CD4-positive, alpha-beta T cell (primary cell): Measurements from ENCODE around the gene BCL2L11. TPM values are rescaled to one million over a fixed set of nuclear protein-coding genes. Genes with fewer than 3 reads are reported as not detected.

Experiments
- ATAC-seq: fragments of 200-7000 bp; cut with Tn5 transposase; one replicate; pipeline ENCODE4 v1.10.0; 2022; ENCODE audit warnings: mild to moderate bottlenecking; ENCODE audit not compliant: poor library complexity
- CTCF ChIA-PET: fragments of 350-600 bp; sonication (Branson Sonifier 250); formaldehyde crosslinking; loops from one replicate; lab custom pipeline; 2021; ENCODE audit warnings: antibody characterized with exemption, inconsistent platforms; lab: Charles Lee
- POLR2A ChIA-PET: fragments of 350-600 bp; sonication (Branson Sonifier 250); formaldehyde crosslinking; loops from one replicate; lab custom pipeline; 2021; ENCODE audit warnings: antibody characterized with exemption, inconsistent platforms; lab: Charles Lee
- DNase-seq, 14 experiments: peaks; one replicate each; pipeline ENCODE4 v3.0.0-alpha.2; 2013 to 2020; ENCODE audit warnings: mixed read lengths in 2 of 14
- H3K27ac ChIP-seq, 2 donors: one replicate each; pipeline versions ENCODE4 v1.5.1 to v1.7.0; 2013; ENCODE audit warnings: low read length in 2 of 2, low read depth in 1 of 2, mild to moderate bottlenecking in 1 of 2
- H3K27me3 ChIP-seq, 2 experiments: 1 replicate in 1 of 2; 2 replicates in 1 of 2; pipeline versions ENCODE4 v1.6.1 to v1.7.0; 2013; ENCODE audit warnings: low read length in 2 of 2, control low read depth in 1 of 2, mild to moderate bottlenecking in 1 of 2, moderate library complexity in 1 of 2; ENCODE audit not compliant: insufficient read depth in 2 of 2, control insufficient read depth in 1 of 2
- H3K36me3 ChIP-seq: one replicate; pipeline ENCODE4 v1.6.1; 2013; ENCODE audit warnings: low read length, control low read depth; ENCODE audit not compliant: insufficient read depth
- H3K4me1 ChIP-seq: one replicate; pipeline ENCODE4 v1.6.1; 2013; ENCODE audit warnings: low read length, control low read depth; ENCODE audit not compliant: insufficient read depth
- H3K4me3 ChIP-seq: one replicate; pipeline ENCODE4 v1.5.1; 2013; ENCODE audit warnings: mild to moderate bottlenecking, low read length, moderate library complexity
- H3K9me3 ChIP-seq, 2 experiments: 1 replicate in 1 of 2; 2 replicates in 1 of 2; pipeline versions ENCODE4 v1.6.1 to v1.7.0; 2013; ENCODE audit warnings: low read length in 2 of 2, mild to moderate bottlenecking in 2 of 2, control low read depth in 1 of 2, moderate library complexity in 1 of 2; ENCODE audit not compliant: control insufficient read depth in 1 of 2, insufficient read depth in 1 of 2
- H3K27ac Mint-ChIP-seq: one replicate; pipeline ENCODE4 v1.8.0; 2020; ENCODE audit warnings: mixed read lengths
- H3K27me3 Mint-ChIP-seq: one replicate; pipeline ENCODE4 v1.8.0; 2021; ENCODE audit warnings: mixed read lengths
- H3K36me3 Mint-ChIP-seq: one replicate; pipeline ENCODE4 v1.8.0; 2021; ENCODE audit warnings: low read depth, mixed read lengths
- H3K4me1 Mint-ChIP-seq: one replicate; pipeline ENCODE4 v1.8.0; 2021; ENCODE audit warnings: low read depth, mixed read lengths
- H3K4me3 Mint-ChIP-seq: one replicate; pipeline ENCODE4 v1.8.0; 2020; ENCODE audit warnings: mild to moderate bottlenecking, mixed read lengths
- H3K9me3 Mint-ChIP-seq: one replicate; pipeline ENCODE4 v1.8.0; 2020; ENCODE audit warnings: mixed read lengths
- intact Hi-C, 2 experiments: fragments of 100-400 bp; cut with DNase I in 1 of 2; cut with micrococcal nuclease in 1 of 2; formaldehyde crosslinking; loops; one replicate each; pipeline versions ENCODE4 v1.15.1 to v1.9.0; 2023 to 2025; cut with DNase I, micrococcal nuclease
- total RNA-seq, 174 experiments: library from RNA in 2 of 174; stranded (reverse) in 2 of 174; gene quantifications; one replicate each; pipeline ENCODE4 v1.2.3 and lab custom pipeline; 2021 to 2026
- TF ChIP-seq, protein P1 (sequence below): fragments of 200-600 bp; IDR thresholded peaks from one replicate; pipeline ENCODE4 v1.8.0; 2022; ENCODE audit warnings: antibody characterized with exemption, mild to moderate bottlenecking

The BCL2L11 gene
- total RNA-seq, 2 experiments from 2014 or later, result 48.6 to 50.1 TPM

DNA sequence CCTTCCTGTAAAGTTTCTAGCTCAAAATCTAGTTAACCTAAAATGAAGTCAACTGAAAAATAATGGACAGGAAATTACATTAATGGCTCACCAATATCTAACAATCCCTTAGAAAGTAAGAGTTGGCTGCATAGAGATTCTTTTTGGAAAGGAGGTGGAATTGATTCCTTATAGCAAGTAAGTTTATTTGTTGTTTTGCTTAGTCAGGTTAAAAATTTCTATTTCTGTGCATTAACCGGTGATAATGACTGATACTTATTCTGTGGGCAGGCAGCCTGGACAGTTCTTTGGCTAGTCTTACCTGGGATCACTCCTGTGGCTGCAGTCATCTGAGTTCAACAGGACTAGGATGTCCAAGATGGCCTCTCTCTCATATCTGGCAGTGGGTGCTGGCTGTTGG is 6.9 kb upstream of the BCL2L11 start:
- POLR2A ChIA-PET, result no interaction called here
- H3K27me3 Mint-ChIP-seq, result peaks cover 72% of the 10 kb centered on the region
- intact Hi-C loops, result loop anchor here (10.0 kb wide), 2 partner anchors 299 to 621 kb away; no protein-coding TSS in a partner anchor
- no peak overlapping the region for H3K4me3 Mint-ChIP-seq
- H3K36me3 Mint-ChIP-seq, result no peaks in the 10 kb centered on the region
- ATAC-seq (no peak), DNase-seq (no peak)
- peaks cover 20% of the 10 kb centered on the region for H3K4me1 Mint-ChIP-seq
- H3K4me1 ChIP-seq, result peaks cover 22% of the 10 kb centered on the region
- peaks cover 0 to 7% of the 10 kb centered on the region in 2 experiments for H3K9me3 ChIP-seq
- H3K9me3 Mint-ChIP-seq, result no peaks in the 10 kb centered on the region
- H3K4me3 ChIP-seq, result no peak overlapping the region
- CTCF ChIA-PET, result no interaction called here
- H3K27me3 ChIP-seq, result peaks cover 31 to 45% of the 10 kb centered on the region in 2 experiments
- TF ChIP-seq, protein P1, sequence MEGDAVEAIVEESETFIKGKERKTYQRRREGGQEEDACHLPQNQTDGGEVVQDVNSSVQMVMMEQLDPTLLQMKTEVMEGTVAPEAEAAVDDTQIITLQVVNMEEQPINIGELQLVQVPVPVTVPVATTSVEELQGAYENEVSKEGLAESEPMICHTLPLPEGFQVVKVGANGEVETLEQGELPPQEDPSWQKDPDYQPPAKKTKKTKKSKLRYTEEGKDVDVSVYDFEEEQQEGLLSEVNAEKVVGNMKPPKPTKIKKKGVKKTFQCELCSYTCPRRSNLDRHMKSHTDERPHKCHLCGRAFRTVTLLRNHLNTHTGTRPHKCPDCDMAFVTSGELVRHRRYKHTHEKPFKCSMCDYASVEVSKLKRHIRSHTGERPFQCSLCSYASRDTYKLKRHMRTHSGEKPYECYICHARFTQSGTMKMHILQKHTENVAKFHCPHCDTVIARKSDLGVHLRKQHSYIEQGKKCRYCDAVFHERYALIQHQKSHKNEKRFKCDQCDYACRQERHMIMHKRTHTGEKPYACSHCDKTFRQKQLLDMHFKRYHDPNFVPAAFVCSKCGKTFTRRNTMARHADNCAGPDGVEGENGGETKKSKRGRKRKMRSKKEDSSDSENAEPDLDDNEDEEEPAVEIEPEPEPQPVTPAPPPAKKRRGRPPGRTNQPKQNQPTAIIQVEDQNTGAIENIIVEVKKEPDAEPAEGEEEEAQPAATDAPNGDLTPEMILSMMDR, result no peak
- no peaks in the 10 kb centered on the region for H3K36me3 ChIP-seq
- H3K27ac Mint-ChIP-seq, result no peak overlapping the region
- no peak overlapping the region for H3K27ac ChIP-seq

DNA sequence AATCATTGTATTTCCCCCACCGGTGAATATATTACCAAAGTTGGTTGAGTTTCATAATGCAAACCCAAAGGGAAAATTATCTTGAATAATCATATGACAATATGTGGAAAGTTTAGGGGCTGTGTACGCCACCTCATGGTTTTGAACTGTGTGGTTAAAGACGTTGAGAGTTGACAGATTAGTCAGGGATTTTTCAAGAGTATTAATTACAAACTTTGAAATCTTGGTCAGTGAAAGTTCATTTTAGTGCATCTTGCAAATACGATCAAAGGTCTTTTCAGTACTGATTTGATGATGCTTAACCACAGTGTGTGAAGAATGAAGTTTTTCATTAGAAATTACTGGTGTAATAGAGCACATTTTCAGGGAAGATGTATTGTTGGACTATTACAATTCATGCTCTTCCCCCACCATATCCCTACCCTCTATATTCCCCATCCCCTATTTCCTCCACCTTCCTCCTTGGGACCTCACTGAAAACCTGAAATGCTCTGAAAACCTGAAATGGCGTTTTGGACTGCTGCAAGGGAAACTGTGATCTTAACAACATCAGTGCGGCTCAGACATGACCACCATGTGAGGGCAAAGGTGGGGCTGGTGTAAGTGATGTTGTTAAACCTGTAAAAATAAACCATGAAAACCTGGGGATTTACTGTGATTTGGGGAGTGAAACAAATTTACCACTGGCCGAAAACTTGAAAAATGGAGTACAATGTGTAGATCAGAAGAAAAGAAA is 4.5 kb upstream of the BCL2L11 start:
- no peak overlapping the region for H3K27ac Mint-ChIP-seq
- CTCF ChIA-PET, result interaction anchor here (2.0 kb wide), 1 partner anchor 9 kb away, joined by 6 read pairs; no protein-coding TSS in a partner anchor
- peaks cover 0 to 20% of the 10 kb centered on the region in 2 experiments for H3K9me3 ChIP-seq

DNA sequence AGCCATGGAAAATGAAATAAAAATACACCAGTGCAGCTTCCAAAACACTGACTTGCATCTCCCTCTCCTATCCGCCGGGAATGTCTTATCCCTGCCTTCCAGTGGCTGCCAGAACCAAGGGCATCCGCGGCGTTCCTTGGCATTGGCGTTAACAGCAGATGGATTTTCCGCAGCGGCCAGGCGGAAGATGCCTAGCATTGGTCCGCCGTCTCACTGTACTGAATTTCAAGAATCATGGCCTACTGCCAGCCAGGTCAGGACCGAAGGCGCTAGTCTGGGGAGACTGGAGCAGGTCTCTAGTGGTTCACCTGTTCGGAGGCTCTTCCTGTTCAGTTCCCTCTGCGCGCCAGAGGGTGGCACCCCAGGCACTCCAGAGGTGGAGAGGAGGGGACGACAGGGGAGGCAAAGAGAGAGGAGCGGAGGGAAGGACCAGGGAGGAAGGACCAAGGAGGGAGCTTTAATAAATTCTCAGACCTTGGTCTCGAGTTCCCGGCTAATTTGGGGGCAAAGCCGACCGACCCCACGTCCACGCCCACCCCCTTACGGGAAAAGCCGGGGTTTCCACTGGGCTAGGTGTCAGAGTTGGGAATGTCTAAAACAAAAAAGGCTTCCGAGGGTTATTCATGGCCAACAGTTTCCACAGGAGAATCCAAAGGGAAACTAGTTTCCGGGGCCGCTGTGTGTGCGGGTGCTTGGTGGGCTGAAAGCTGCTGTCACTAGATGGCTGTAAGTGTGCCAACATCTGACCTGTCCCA is 3.7 kb upstream of the BCL2L11 start:
- no peak overlapping the region for H3K27ac Mint-ChIP-seq
- H3K27me3 Mint-ChIP-seq, result peaks cover 67% of the 10 kb centered on the region

More for the DNA sequence above, 4.5 kb upstream of the BCL2L11 start:
- H3K9me3 Mint-ChIP-seq, result no peaks in the 10 kb centered on the region
- peaks cover 33% of the 10 kb centered on the region for H3K4me1 Mint-ChIP-seq
- H3K36me3 Mint-ChIP-seq, result peaks cover 4% of the 10 kb centered on the region
- POLR2A ChIA-PET, result no interaction called here
- peak overlapping the region; percentile 74 for H3K4me3 Mint-ChIP-seq
- Histone ChIP-seq H3K36me3 (no peaks in the 10 kb centered on the region), H3K4me3 (no peak overlapping the region), H3K27ac (no peak overlapping the region), H3K27me3 (peaks cover 46 to 60% of the 10 kb centered on the region in 2 experiments), H3K4me1 (peaks cover 42% of the 10 kb centered on the region)
- ATAC-seq (no peak), DNase-seq (peak in 1 of 14 experiments; percentile 25)
- TF ChIP-seq, protein P1, result no peak
- intact Hi-C loops, result loop anchor here (2.0 to 10.0 kb wide), 6 partner anchors 301 to 936 kb away; partner anchors contain the start of gene BUB1 (in 1 of the 2)
- peaks cover 71% of the 10 kb centered on the region for H3K27me3 Mint-ChIP-seq

More for the DNA sequence above, 3.7 kb upstream of the BCL2L11 start:
- peaks cover 33% of the 10 kb centered on the region for H3K4me1 Mint-ChIP-seq
- intact Hi-C loops, result loop anchor here (1.0 to 10.0 kb wide), 7 partner anchors 302 to 935 kb away; partner anchors contain the start of gene BUB1 (in 1 of the 2)
- TF ChIP-seq, protein P1, result peak; percentile 79
- ChIA-PET CTCF (interaction anchor here (1.0 to 2.0 kb wide), 2 partner anchors 9 to 71 kb away, joined by 3 to 6 read pairs; no protein-coding TSS in a partner anchor), POLR2A (interaction anchor here (0.7 kb wide), 1 partner anchor 9 kb away, joined by 4 read pairs; no protein-coding TSS in a partner anchor)
- peaks cover 50% of the 10 kb centered on the region for H3K4me1 ChIP-seq
- DNase-seq (peak; percentile 49 to 87 (median 66)), ATAC-seq (peak; percentile 62)
- peaks cover 0 to 23% of the 10 kb centered on the region in 2 experiments for H3K9me3 ChIP-seq
- H3K27ac ChIP-seq, result no peak overlapping the region
- peak overlapping the region; percentile 82 for H3K4me3 Mint-ChIP-seq
- no peaks in the 10 kb centered on the region for H3K36me3 ChIP-seq
- H3K27me3 ChIP-seq, result peaks cover 46 to 60% of the 10 kb centered on the region in 2 experiments
- peak overlapping the region; percentile 95 for H3K4me3 ChIP-seq
- peaks cover 12% of the 10 kb centered on the region for H3K36me3 Mint-ChIP-seq
- H3K9me3 Mint-ChIP-seq, result no peaks in the 10 kb centered on the region
